Measurements from ENCODE around the gene AGMAT.
A peak's percentile ranks its signal among the peaks of the same experiment; 100 is the strongest.

Gene AGMAT

DNA sequence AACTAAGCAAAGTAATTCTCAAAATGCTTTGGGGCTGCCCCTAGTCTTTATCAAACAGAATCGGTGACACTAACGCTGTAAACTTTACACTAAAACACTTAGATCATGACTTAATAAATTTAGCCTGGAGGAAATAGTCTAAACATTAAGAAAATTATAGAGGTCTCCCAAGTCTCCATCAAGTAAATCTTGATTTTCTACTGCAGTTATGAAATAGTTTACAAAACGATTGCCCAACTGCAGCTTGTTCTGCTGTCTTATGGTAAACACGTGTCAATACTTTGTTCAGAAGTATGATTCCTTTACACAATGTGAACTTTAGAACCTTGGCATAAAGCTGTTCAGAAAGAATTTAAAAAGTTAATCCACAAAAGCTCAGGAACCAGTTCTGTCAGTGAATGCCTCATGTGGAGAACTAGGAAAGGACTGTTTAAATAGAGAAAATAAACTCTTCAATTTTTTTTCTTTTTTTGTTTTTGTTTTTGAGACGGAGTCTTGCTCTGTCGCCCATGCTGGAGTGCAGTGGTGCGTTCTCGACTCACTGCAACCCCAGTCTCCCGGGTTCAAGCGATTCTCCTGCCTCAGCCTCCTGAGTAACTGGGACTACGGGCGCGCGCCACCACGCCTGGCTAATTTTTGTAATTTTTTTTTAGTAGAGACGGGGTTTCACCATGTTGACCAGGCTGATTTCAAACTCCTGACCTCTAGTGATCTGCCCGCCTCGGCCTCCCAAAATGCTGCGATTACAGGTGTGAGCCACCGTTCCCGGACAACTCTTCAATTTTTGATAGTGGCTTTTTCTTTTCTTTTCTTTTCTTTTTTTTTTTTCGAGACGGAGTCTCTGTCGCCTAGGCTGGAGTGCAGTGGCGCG lies 34.0 kb upstream of the AGMAT start:
- TF ChIP-seq CTCF (IDR thresholded peaks at IDR 0.05; ENCODE audit: extremely low read depth, missing control alignments): no peak
- no peak for DNase-seq (ENCODE audit: low spot score)

- TF ChIP-seq CTCF (IDR thresholded peaks at IDR 0.05; ENCODE audit: extremely low read depth, missing control alignments): no peak
- DNase-seq (ENCODE audit: low spot score): peak; percentile 71
Observed at GRCh38 chr1:15618077-15618654, 33.3 kb upstream of the AGMAT start.

GRCh38 chr1:15617173-15618076 lies 32.6 kb upstream of the AGMAT start, which contains the start of gene DDI2:
TSS of gene DDI2 (plus strand) at chr1:15617458. CDS start at chr1:15617671, 213 bp downstream.
- TF ChIP-seq CTCF (IDR thresholded peaks at IDR 0.05; ENCODE audit: extremely low read depth, missing control alignments): no peak
- DNase-seq (ENCODE audit: low spot score): peak; percentile 96

GRCh38 chr1:15616373-15617172 lies 31.7 kb upstream of the AGMAT start:
- TF ChIP-seq CTCF (IDR thresholded peaks at IDR 0.05; ENCODE audit: extremely low read depth, missing control alignments): no peak
- no peak for DNase-seq (ENCODE audit: low spot score)

- no peak for DNase-seq (ENCODE audit: low spot score)
- TF ChIP-seq CTCF (IDR thresholded peaks at IDR 0.05; ENCODE audit: extremely low read depth, missing control alignments): no peak
Observed at GRCh38 chr1:15610167-15610566, 25.3 kb upstream of the AGMAT start.

DNA sequence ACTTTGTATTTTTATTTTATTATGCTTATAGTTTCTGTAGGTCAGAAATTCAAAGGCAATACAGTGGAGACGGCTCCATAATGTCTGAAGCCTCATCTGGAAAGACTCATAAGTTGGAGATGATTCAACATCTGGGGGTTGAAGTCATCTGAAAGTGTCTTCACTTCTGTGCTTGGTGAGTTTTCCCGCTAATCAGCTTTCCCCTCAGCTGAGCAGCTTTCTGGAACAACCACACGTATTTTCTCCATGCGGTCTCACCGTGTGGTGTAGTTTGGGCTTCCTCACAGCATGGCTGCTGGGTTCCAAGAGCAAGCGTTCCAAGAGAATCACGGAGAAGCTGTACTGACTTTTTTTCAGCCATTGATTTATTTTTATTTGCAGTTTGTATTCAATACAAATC lies 24.8 kb upstream of the AGMAT start:
- no peak for TF ChIP-seq CTCF (IDR thresholded peaks at IDR 0.05; ENCODE audit: extremely low read depth, missing control alignments)
- DNase-seq (ENCODE audit: low spot score): no peak
